CD4-positive, alpha-beta T cell treated with Interferon gamma for 1 hour (primary cell): ENCODE results near the gene TMEM219.

ENCODE experiments used
- DNase-seq: peaks from one replicate; pipeline ENCODE4 v3.0.0-alpha.2; 2020

TMEM219 gene

DNA sequence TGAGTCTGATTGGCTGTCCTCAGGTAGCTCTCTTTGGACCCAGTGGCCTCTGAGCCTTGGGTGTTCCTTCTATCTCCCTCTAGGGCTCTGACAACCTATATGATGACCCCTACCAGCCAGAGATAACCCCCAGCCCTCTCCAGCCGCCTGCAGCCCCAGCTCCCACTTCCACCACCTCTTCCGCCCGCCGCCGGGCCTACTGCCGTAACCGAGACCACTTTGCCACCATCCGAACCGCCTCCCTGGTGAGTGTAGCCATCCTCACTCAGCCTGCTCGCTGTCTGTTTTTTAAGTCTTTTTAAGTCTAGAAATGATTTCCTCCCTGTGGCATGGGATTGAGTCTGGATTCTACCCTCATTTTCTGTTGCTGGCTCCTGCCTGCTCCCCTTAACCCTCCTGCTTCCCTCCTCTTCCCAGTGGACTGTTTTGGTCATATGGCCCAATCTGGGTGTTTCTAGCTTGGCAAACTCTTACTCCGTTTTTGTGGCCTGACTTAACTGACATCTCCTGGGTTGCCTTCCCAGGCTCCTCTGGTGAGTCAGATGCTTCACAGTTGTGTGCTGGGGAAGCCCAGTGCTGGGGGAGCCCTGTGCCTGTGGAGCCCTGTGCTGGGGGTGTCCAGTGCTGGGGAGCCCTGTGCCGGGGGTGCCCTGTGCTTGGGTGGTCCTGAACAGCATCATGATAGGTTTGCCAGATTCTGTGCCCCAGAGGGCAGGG, 21.7 kb downstream of the TMEM219 start:
- no peak for DNase-seq

DNA sequence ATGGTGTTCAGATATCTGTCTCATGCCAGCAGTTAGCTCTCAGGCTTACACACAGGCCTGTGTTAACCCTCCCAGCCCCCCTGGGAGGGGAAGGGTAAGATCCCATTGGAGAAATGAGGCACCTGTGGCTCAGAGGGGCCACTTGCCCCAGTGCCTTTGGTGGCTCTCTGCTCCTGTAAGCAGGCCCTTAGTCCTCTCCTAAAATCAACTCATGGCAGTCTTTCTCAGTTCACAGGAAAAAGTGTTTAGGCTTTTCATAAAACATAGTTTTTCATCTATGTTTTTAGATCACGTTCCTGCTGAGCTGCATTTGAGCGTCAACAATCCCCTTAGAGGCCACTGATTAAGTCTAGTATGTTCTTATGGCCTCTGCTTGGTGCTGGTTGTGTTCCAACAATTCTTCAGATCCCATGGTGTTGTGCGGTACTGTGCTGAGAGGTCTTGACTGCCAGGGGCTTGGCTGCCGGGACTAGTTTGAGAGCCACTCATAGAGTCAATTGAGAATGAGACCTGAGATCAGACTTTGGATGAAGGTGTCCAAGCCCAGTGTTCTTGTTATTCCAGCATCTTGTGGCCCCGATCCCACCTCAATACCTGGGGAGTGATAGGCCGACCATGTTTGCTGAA, 22.4 kb downstream of the TMEM219 start:
- no peak for DNase-seq

DNA sequence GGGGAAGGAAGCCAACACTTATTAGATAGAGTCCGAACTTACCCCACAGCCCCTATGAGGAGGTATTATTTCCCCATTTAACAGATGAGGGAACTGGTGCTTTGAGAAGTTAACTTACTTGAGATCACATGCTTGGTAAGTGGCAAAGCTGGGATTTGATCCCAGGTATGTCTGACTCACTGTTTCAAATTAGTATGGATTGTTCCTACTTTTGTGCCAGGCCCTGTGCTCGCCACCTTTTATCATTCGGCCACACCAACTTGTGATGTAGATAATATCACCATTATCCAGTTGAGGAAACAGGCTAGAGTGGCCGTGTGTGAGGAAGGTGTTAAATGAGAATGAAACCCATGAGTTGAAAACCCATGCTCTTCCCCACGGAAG, 22.9 kb downstream of the TMEM219 start:
- DNase-seq: no peak

DNA sequence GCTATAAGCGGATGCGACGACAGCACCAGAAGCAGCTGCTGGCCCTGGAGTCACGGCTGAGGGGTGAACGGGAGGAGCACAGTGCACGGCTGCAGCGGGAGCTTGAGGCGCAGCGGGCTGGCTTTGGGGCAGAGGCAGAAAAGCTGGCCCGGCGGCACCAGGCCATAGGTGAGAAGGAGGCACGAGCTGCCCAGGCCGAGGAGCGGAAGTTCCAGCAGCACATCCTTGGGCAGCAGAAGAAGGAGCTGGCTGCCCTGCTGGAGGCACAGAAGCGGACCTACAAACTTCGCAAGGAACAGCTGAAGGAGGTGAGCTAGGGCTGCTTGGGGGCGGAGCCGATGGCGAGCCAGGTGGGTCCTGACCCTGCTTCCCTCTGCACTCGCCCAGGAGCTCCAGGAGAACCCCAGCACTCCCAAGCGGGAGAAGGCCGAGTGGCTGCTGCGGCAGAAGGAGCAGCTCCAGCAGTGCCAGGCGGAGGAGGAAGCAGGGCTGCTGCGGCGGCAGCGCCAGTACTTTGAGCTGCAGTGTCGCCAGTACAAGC, 23.5 kb downstream of the TMEM219 start:
- DNase-seq: no peak

DNA sequence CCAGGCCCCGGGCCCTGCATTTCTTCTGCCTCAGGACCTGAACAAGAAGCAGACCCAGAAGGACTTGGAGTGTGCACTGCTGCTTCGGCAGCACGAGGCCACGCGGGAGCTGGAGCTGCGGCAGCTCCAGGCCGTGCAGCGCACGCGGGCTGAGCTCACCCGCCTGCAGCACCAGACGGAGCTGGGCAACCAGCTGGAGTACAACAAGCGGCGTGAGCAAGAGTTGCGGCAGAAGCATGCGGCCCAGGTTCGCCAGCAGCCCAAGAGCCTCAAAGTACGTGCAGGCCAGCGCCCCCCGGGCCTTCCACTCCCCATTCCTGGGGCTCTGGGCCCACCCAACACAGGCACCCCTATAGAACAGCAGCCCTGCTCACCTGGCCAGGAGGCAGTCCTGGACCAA, 24.4 kb downstream of the TMEM219 start:
- no peak for DNase-seq

DNA sequence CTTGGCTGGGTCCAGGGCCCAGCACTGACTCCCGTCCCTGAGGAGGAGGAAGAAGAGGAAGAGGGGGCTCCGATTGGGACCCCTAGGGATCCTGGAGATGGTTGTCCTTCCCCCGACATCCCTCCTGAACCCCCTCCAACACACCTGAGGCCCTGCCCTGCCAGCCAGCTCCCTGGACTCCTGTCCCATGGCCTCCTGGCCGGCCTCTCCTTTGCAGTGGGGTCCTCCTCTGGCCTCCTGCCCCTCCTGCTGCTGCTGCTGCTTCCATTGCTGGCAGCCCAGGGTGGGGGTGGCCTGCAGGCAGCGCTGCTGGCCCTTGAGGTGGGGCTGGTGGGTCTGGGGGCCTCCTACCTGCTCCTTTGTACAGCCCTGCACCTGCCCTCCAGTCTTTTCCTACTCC, 25.1 kb downstream of the TMEM219 start:
- no peak for DNase-seq

DNA sequence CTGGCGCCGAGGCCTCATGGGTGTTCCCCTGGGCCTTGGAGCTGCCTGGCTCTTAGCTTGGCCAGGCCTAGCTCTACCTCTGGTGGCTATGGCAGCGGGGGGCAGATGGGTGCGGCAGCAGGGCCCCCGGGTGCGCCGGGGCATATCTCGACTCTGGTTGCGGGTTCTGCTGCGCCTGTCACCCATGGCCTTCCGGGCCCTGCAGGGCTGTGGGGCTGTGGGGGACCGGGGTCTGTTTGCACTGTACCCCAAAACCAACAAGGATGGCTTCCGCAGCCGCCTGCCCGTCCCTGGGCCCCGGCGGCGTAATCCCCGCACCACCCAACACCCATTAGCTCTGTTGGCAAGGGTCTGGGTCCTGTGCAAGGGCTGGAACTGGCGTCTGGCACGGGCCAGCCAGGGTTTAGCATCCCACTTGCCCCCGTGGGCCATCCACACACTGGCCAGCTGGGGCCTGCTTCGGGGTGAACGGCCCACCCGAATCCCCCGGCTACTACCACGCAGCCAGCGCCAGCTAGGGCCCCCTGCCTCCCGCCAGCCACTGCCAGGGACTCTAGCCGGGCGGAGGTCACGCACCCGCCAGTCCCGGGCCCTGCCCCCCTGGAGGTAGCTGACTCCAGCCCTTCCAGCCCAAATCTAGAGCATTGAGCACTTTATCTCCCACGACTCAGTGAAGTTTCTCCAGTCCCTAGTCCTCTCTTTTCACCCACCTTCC, 25.6 kb downstream of the TMEM219 start:
- no peak for DNase-seq

DNA sequence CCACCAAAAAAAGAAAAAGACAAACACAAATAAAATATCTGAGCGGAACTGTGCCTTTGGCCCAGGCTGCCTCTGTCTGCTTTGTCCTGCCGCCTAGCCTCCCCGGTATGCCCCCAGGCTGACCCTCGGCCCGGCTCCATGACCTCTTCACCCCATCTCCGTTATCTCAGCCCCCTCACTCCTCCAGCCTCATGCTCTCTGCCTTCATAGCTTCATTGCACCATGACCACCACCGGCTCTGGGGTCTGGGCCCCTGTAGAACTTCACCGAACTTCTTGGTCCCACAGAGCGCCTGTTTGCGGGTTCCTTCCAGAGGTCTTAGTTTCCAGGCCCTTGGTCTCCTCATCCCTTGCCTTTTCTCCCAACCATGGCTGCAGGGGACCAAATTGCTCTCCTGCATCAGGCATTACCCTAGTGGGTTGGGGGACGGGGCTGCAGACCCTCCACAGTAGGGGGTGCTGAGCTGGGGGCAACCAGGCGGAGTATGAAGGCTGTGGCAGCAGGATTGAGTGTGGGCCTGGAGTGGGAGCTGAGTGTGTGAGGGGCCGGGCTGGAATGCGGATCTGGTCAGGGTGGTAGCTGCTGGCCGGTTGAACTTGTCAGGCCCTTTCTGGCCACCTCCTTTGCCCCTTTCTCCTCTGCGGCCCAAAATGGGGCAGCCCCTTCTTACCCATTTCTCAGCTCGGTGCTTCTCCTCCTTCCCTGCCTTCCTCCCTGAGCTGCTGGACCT, 26.6 kb downstream of the TMEM219 start:
- no peak for DNase-seq

DNA sequence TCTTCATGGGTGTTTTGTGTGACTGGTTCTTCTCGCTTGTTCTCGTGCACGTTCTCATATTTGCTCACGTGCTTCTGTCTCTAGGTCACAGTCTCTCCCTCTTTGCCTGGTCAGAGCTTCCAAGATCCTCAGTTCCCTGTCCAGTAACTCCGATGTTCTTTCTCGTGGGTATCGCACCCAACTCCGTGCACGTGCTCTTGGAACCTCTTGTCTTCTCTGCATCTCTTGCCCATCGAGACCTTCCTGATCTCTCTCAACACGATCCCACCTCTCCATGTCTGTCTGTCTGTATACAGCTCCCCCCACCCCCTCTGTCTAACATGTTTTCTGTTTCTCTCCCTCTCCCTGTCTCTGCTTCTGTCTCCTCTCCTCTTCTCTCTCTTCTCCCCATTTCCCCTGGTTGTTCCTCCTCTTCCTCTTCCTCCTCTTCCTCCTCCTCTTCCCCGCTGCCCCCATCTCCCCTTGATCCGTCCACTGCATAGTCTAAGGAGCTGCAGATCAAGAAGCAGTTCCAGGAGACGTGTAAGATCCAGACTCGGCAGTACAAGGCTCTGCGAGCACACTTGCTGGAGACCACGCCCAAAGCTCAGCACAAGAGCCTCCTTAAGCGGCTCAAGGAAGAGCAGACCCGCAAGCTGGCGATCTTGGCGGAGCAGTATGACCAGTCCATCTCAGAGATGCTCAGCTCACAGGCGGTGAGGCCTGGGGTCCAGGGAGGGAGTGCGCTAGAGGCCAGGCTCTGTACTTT, 27.4 kb downstream of the TMEM219 start:
- no peak for DNase-seq

DNA sequence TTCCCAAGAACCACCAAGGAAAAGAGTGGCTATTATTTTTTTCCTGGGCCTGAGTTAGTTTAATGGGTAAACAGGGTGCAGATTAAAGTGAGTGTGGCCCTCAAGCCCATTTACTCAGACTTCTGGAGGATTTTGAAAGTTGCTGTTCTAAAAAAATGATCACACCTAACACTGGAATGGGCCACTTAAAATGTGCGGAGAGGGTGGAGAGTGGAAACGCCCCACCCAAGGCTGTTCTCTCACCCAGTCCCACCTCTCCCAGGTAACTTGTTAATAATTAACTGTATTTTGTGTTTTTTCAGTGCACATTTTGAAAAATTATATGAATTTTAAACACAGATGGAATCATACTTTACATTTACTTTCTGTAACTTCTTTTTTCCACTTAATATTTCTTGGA, 28.2 kb downstream of the TMEM219 start:
- no peak for DNase-seq

DNA sequence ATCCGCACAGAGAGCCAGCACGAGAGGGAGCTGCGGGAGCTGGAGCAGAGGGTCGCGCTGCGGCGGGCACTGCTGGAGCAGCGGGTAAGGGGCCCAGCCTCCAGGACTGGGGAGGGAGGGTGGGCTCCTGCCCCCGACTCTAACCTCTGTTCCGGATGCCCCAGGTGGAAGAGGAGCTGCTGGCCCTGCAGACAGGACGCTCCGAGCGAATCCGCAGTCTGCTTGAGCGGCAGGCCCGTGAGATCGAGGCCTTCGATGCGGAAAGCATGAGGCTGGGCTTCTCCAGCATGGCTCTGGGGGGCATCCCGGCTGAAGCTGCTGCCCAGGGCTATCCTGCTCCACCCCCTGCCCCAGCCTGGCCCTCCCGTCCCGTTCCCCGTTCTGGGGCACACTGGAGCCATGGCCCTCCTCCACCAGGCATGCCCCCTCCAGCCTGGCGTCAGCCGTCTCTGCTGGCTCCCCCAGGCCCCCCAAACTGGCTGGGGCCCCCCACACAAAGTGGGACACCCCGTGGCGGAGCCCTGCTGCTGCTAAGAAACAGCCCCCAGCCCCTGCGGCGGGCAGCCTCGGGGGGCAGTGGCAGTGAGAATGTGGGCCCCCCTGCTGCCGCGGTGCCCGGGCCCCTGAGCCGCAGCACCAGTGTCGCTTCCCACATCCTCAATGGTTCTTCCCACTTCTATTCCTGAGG, 29.1 kb downstream of the TMEM219 start:
- DNase-seq: no peak

DNA sequence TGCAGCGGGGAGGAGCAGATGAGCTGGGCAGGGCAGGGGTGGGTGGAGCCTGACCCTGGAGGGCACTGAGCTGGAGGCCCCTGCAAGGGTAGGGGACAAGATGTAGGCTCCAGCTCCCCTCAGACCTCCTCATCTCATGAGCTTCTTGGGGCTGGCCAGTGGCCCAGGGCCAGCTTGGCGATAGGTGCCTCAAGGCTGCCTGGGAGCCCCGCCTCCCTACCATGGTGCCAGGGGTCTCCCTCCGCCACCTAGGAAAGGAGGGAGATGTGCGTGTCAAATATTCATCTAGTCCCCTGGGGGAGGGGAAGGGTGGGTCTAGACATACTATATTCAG, 29.7 kb downstream of the TMEM219 start:
- no peak for DNase-seq

DNA sequence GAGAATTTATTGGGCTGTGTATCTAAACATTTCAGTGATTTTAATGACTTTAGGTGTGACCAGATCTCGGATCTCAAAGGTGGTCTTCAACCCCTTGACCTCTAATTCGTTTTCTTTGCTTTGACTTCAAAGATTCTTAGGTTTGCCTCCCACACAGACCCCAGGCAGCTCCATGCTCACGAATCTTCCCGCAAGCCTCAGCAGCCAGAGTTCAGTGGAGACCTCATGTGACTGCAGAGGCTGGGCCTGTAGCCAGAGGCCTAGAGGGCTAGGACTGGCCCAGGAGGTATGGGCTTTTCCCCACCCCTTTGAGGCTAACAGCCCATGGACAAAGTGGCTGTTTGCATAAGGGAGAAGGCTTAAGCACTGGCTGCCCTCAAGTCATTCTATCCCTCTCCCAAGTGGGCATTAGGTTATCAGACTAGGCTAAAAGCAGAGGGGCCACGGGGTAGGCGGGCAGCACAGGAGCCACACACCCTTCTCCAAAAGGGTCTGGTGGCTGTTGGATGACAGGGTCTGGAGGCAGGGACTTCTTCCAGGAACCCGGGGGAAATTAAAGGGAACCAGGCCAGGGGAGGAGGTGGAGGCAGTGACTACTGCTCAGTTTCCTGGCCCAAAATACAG, 30.6 kb downstream of the TMEM219 start:
- no peak for DNase-seq

DNA sequence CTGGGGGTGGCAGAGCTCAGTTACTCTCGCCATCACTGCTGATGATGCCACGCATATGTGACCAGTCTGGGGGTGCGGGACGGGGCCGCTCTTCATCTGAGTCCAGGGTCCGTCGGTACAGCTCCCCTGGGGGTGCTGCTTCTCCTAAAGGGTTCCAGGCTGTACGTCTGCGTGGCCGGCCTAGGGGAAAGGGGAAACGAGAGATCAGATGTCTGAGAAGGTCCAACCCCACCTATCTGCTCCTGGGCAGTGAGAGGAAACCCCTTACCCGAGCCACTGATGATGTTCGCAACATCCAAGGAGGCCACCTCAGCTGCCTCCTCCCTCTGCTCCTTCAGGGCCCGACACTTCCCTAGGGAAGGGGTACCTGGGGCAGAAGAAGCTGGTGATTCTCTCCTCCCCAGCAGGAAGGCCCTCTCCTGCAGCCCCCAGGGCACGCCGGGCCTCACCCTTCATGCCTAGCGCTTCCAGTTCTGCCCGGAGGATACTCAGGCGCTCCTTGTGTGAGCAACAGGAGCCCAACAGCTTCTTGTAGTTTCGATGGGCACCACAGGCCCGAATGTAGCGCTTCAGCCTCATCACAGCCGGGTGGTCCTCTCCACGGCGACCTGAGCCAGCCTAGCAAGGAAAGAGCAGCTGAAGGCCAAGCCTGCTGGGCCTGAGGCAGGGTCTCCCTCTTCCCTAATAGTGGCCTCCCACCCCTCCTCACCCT, 31.5 kb downstream of the TMEM219 start:
- DNase-seq: no peak

DNA sequence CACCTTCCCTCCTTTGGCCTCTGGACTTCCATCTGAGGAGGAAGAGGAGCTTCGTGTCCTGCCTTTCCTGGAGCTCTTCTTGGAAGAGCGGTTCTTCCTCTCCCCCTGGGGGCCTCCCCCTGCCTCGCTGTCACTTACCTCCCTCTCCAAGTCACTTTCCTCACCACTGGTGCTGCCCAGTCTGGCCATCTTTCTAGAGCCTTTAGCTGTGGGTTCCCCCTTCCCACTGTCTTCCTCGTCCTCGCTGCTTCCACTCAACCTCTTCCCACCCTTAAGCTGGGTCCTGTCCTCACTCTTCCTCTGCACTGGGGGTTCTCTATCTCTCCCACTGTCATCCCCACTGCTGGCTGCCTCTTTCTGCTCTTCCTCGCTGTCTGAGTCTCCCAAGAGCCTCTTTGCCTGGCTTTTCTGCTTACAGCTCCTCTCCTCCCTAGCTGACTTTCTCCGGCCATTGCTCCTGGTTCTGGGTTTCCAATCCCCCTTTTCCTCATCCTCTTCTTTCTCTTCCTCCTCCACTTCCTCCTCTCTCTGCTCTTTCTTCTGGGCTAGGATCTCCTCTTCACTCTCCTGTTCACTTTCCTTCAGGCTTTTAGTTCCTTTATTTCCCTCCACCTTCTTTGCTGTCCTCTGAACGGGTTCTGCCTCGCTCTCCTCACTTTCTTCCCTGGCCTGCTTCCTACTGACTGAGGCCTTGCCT, 32.2 kb downstream of the TMEM219 start:
- DNase-seq: no peak

DNA sequence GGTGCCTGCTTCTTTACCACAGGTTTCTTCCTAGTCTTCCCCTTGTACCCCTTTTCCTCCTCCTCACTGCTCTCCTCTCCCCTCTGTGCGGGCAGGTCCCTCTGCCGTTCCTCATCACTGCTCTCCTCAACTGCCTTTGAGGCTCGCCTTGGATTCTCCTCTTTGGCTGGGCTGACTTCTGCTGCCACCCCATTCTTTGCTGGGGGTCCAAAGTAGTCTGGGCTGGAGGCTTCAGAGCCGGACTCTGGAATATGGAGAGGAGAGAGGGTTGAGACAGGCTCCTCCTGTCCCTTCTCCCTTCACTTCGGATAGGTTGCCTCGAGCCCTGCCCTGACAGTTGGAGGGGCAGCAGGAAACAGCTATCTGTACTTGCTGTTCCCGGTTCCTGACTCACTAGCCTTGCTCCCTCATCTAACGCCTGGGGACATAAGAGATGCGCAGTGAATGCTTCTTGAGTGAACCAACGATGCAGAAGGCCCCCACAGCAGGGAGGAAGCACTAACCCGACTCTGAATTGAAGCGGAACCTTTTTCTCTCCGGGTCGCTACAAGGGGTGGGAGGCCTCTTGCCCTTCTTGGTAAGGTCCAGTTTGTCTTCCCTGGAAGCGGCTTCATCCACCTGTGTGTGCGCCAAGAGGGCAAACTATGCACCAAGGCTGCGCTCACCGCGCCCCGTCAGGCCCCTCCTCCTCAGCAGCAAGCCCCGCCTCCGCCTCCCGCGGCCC, 32.9 kb downstream of the TMEM219 start:
- peak; percentile 74 for DNase-seq

DNA sequence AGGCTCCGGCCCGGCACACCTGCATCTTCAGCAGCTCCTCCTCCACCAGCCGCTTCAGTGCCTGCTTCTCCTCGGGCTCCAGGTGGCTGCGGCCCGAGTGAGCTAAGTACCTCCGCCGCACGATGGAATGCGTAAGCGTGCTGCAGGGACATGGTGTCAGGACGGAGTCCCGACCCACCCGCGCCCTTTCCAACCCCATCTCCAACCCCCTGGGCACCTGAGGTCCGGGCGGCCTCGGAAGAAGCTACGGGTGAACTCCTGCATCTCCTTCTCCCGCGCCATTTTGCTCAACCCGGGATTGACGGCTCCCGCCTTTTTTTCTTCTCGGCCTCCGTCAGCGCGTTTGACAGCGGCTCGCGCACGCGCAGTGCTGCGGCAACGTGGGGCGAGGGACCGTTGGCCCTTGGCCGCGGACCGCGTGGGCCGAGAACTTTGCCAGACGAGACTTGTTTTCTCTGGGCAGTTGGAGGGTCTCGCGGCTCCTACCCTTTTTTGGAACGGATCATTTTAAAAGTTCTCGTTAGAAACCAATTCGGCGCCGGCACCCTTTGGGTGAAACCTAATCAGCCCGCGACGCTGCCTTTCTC, 33.5 kb downstream of the TMEM219 start, which contains the start of gene HIRIP3:
HIRIP3 (minus strand) TSS at position 294 of the 587 bp plus-strand sequence; CDS start at position 282, 12 bp downstream.
- DNase-seq: peak; percentile 84

DNA sequence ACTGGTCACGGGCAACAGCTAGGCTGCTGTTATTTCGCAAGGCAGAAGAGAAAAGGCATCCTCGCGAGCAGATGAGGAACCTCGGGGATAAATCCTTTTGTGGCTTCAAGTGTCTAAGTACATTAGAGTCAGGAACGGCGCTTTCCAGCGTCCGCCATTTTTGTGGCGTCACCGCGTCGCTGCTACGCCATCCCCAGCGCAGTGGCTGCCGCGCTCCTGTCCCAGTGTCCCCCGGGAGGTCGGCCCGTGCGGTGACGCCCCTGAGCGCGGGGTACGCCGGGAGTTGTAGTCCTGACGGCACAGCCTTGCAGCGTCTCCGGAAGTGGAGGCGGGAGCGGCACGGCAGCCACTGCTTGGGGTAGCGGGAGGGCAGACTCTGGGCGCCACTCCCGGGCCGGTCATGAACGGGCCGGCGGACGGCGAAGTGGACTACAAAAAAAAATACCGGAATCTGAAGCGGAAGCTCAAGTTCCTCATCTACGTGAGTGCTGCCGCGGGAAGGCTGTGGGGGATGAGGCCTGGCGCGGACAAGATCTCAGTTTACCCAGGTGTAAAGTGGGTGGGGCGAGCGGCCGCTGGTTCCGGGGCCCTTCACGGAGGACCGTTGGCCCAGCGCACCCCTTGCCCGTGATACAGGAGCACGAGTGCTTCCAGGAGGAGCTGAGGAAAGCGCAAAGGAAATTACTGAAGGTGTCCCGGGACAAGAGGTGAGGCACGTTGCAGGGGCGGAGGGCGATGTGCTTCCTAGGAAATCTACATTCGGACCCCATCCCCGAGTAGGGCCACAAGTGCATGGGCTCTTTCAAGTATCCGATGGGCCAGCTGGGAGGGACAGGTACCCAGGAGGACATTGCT, 34.3 kb downstream of the TMEM219 start, which contains the start of gene INO80E:
INO80E (plus strand) TSS at position 331 of the 855 bp plus-strand sequence; CDS start at position 401, 70 bp downstream.
- peak; percentile 97 for DNase-seq
